Hematopoietic multipotent progenitor cell treated with erythropoietin and hydrocortisone succinate and interleukin-3 and kit ligand, for 6 days (in vitro differentiated cells): Measurements from ENCODE around the gene GRIK4.
A peak's percentile ranks its signal among the peaks of the same experiment; 100 is the strongest.

Experiments used
- DNase-seq: peaks from one replicate; pipeline ENCODE4 v3.0.0-alpha.2; 2015

Gene GRIK4

DNA sequence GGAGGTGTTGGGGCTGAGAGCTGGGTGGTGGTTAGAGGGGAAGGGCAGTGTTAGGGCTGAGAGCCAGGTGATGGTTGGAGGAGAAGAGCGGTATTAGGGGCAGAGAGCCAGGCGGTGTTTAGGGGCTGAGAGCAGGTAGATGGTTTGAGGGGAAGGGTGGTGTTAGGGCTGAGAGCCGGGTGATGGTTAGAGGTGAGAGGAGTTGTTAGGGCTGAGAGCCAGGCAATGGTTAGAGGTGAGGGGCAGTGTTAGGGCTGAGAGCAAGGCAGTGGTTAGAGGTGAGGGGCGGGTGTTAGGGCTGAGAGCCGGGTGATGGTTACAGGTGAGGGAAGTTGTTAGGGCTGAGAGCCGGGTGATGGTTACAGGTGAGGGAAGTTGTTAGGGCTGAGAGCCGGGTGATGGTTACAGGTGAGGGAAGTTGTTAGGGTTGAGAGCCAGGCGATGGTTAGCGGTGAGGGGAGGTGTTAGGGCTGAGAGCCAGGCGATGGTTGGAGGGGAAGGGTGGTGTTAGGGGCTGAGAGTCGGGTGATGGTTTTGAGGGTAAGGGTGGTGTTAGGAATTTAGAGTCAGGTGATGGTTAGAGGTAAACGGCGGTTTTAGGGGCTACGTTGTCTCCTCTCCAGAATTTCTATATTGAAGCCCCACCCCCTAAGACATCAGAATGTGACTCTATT lies 282.4 kb downstream of the GRIK4 start:
- no peak for DNase-seq

GRCh38 chr11:120794748-120795147 lies 283.2 kb downstream of the GRIK4 start:
- DNase-seq: no peak

GRCh38 chr11:120795185-120795584 lies 283.6 kb downstream of the GRIK4 start:
- DNase-seq: no peak

GRCh38 chr11:120797143-120797542 lies 285.6 kb downstream of the GRIK4 start:
- DNase-seq: no peak

DNA sequence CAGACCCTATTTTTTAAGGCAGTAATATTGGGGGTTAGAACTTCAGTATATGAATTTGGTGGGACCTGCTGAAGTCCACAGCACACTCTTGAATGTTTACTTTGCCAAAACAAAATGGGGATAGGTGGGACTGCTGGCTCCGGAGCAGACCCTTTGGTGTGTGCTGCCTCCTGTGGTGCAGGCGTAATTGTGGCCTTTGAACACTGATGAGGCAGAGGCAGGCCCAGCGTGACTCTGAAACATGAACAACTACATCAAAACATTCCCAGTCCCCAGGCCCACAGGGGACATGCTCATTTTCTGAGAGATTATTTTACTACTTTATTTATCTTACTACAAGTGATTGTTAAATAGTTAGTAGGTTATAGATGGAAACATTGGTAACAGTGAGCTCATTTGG lies 287.3 kb downstream of the GRIK4 start:
- no peak for DNase-seq

DNA sequence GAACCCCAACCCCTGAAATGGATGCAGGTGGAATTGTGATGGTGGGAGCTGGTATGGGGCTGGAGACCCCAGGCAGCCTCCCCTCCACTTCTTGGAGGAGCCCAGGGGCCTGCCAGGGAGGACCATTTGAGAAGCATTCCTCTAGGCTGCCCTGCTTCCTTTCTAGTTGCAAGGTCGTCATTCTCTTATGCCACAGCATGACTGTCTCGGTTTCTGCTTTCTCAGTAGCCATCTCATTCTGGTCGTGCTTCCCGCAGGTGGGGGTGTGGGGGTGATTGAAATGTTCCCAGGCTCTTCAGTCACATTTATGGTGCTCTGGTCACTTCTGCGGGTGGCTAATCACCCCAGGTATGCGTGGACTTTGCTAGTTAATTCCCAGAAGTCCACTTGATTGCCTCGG lies 288.7 kb downstream of the GRIK4 start:
- DNase-seq: no peak

- peak; percentile 56 for DNase-seq
Measured at GRCh38 chr11:120801801-120802689, 290.5 kb downstream of the GRIK4 start.

- no peak for DNase-seq
Measured at GRCh38 chr11:120805960-120806555, 294.5 kb downstream of the GRIK4 start.

DNA sequence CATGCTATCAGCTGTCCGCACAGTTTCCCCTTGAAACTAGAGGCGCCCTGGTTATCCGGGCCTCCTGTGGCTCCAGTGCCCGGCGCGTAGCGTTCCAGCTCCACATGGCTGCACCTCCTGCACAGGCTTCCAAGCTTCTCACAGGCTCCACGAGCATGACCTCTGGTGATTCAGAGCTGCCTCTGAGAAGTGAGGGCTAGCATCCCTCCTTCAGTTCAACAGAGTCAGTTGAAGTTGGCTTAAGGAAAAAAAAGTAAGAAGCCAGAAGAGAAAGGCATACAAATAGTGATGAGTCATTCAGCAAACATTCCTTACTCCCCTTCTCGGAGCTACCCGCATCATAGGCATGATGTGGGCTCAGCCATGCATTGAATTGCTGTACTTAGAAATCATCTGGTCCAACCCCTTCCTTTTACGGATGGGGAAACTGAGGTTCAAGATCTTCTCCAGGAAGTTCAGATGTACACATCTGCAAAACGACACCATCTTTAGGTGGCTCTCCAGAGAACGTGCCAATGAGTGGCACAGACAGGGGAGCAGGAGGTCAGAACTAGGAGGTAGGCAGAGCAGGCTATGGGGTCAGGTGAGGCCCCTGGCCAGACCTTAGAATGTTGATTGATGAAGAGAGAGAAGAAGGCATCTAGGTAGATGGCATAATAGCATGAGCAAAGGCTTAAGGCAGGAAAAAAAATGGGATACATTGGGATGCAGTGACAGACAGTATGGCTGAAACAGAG lies 296.0 kb downstream of the GRIK4 start:
- DNase-seq: no peak

DNA sequence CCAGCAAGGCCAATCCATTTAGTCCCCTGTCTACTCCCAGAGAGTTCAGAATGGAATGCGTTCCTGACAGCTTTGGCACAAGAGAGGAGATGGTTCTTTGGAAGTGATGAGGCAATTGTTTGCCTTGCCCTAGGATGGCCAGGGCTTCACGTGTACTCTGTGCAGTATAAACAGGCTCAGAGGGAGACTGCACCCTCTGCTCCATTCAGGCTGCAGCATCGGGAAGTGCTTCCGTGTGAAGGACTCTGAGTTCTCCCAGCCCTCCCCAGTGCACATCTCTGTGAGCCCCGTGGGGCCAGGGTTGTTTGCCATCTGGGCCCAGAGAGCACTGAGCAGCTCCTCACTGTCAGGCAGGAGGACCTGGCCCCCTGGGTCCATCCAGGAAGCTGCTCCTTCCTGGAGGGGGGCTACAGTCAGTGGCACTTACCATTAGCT lies 297.1 kb downstream of the GRIK4 start:
- no peak for DNase-seq

DNA sequence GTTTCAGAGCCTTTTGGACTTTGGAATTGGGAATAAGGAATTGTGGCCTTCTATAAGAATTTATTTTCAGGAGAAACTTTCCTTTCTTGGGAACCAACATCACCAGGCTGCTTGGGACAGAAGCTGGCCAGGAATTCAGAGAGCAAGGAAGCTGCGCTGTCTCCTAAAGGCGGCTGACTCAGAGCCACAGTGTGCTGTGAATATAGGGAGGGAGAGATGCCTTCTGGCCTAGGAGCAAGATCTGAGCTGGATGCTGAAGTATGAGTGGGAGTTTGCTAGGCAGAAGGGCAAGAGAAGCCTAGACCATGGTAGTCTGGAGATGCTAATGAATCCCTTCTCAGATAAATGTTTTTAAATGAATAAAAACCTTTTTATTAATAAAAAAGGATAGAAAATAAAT lies 298.7 kb downstream of the GRIK4 start:
- DNase-seq: no peak

GRCh38 chr11:120811199-120811598 lies 299.7 kb downstream of the GRIK4 start:
- no peak for DNase-seq

DNA sequence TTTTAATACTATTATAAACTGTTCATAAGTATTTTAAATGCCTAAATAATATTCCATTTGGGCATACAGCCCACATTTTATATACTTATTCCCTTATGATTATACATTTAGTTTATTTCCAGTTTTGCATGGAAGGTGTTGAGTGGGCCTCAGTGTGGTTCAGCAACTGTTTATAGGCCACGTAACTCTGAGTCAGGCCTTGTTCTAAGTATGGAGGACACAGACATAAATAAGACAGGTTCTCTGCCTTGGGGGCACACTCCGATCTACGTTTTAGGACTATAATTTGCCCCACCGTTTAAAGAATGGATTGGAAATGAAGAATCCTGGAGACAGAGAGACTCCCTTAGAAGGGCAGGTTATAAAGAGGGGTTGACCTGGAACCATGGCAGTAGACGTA lies 300.2 kb downstream of the GRIK4 start:
- no peak for DNase-seq

DNA sequence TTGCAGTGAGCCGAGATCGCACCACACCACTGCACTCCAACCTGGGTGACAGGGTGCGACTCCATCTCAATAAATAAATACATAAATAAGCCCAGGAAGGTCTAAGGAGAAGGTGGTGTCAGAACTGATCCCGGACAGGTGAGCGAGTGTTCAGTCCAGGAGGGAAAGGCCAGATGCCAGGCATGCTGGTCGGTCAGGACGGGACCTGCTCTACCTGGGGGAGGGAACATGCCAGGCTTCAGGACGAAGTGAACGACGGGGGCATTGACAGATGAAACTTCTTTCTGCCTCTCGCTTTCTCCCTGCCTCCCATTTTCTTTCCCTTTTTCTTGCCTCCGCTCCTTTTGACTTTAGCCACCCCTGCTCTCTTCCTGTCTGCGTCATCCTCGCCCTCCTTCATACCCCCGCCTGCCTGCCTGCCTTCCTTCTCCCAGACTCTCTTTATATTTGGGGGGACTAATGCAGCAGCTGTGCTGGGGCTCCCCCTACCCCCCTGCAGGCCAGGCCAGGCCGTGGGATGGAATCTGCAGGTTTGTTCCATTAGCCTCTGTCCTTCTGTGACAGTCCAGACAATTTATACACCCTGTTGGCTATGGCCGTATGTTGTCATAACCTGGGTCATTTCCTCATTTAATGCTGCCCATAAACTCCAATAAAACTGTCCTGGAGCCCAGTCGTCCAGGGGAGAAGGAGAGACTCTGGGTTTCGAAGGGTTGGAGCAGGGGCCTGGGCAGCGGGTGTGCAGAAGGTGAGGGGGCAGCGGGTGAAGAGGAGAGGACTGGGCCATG lies 303.2 kb downstream of the GRIK4 start:
- no peak for DNase-seq

GRCh38 chr11:120815319-120816100 lies 304.0 kb downstream of the GRIK4 start:
- no peak for DNase-seq

- no peak for DNase-seq
Measured at GRCh38 chr11:120816176-120816575, 304.6 kb downstream of the GRIK4 start.

- no peak for DNase-seq
Measured at GRCh38 chr11:120816711-120817110, 305.2 kb downstream of the GRIK4 start.

GRCh38 chr11:120817158-120817557 lies 305.6 kb downstream of the GRIK4 start:
- DNase-seq: no peak

- no peak for DNase-seq
Measured at GRCh38 chr11:120818097-120818496, 306.5 kb downstream of the GRIK4 start.

- no peak for DNase-seq
Measured at GRCh38 chr11:120819003-120819402, 307.5 kb downstream of the GRIK4 start.
